ENCODE data around the gene ALKBH8.

The ALKBH8 gene, protein sequence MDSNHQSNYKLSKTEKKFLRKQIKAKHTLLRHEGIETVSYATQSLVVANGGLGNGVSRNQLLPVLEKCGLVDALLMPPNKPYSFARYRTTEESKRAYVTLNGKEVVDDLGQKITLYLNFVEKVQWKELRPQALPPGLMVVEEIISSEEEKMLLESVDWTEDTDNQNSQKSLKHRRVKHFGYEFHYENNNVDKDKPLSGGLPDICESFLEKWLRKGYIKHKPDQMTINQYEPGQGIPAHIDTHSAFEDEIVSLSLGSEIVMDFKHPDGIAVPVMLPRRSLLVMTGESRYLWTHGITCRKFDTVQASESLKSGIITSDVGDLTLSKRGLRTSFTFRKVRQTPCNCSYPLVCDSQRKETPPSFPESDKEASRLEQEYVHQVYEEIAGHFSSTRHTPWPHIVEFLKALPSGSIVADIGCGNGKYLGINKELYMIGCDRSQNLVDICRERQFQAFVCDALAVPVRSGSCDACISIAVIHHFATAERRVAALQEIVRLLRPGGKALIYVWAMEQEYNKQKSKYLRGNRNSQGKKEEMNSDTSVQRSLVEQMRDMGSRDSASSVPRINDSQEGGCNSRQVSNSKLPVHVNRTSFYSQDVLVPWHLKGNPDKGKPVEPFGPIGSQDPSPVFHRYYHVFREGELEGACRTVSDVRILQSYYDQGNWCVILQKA

DNA sequence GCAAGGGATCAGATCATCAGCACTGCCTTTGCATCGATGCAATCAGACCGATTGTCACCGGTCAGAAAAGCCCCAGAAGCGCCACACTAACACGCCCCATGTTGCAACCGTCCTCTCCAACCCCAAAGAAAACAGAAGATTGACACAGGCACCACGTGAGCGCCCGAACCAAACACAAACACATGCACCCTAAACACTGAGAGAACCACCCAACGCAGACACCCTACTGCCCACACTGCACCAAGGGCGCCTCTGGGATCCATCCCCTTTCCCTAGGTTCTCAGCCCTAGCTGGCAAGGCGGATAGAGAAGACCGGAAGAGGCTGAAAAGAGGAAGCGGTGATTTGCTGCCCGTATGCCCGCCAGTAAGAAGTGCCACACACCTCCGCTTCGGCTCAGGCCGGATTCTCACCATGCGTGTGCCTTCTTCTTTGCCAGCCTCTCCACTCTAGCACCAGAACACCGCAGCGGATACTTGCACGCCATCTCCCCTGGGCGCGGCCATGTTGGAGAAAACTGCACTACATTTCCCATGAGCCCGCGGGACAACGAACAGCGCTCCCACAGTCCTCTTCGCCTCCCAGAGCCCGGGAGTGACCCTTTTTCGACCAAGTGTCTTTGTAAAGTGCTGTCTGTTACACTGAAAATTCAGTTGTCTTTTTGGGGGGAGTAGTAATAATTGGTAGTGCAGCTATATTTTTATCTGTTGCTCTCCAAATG lies at the start of gene ALKBH8:
Gene ALKBH8 (minus strand): TSS at position 517 of the 719 bp plus-strand sequence. CDS start 4,842 bp downstream, outside the sequence.
- no peak for DNase-seq (ENCODE audit: low read depth)
- H3K4me3 ChIP-seq (ENCODE audit: low read depth, low read length): peak within 1 kb of the TSS; percentile 79

DNA sequence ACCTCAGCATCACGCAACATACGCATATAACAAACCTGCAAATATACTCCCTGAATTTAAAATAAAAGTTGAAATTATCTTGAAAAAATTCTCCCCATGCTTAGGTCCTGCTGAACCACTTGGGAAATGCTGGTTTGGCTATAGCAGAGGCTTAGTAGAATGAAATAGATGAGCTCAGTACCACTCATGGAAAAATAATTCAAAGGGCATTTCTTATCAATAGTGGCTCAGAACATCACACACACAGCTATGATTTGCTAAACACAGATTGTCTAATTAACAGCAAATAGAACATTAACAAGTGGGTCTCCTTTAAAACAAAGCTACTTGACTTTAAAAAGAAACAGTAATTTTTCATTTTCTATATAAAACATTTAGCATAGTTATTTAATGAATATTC lies 46.9 kb upstream of the ALKBH8 start:
- H3K4me3 ChIP-seq (ENCODE audit: low read depth, low read length): no peak overlapping the region
- DNase-seq (ENCODE audit: low read depth): no peak

DNA sequence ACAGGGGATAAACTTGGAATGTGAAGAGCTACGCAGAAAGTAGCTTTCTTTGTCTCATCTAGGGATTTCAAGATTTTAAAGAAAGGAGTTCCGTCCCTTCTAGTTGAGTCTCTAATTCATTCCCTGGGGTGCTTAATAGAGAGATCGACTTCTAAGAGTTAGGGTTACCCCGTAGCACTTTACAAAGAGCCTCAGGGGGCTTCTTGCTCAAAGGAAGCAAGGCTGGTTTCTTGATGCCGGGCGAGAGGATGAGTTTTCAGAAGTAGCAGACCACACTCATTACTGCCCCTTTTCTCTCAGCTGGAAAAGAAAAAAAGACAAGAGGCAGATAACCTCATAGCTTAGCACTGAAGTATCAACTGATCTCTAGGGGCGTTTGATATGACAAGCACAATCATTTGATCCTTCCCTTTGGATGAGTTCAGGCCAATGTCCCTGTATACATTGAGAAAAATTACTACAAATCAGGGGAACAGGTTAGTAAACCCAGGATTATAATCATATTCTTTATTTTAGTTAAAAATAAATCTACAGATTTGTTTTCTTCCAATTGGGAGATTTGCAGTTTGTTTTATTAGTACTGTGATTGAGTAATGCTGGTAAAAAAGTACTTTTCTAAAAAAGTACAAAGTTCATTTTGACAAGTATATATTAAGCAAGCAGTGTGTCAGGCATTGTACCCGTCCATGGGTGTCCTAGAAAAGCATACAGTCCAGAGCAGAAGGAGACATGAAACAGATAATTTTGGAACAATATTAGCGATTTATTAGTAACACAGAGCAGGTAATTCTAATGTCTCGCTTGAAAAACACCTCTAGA lies 44.1 kb upstream of the ALKBH8 start:
- no peak for DNase-seq (ENCODE audit: low read depth)
- H3K4me3 ChIP-seq (ENCODE audit: low read depth, low read length): no peak overlapping the region

DNA sequence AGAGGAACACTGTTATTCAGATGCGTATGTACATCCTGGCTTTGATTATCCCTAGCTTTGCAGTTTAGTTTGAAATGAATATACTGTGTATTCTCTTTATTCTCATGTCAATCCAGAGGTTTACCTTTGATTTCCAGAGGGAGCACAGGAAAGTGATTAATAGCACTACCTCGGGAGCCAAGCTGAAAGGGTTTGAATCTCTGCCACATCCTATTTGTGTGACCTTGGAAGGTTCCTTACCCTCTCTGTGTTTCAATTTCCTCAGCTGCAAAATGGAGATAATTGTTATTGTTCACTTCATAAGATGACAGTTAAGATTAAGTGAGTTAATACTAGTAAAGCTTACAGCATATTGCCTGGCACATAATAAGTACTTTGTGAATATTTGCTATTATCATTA lies 43.3 kb upstream of the ALKBH8 start:
- no peak overlapping the region for H3K4me3 ChIP-seq (ENCODE audit: low read depth, low read length)
- DNase-seq (ENCODE audit: low read depth): no peak

DNA sequence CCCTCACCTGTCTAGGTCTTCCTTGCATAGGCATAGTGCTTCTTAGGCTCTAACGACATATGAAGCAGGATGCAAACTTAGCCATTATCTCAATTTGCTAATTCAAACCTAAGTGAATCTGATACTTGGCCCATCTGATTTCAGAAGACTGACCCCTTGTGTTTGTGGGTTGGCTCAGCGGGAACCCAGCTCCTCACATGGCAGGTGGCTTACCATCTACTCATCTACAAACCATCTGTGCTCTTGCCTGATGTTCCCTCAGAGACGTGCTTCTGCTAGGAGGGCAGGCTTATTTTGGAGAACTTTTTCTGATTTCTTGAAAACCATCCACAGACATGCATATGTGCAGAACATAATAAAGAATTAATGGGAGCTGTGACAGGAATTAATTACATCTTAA lies 40.6 kb upstream of the ALKBH8 start:
- no peak overlapping the region for H3K4me3 ChIP-seq (ENCODE audit: low read depth, low read length)
- DNase-seq (ENCODE audit: low read depth): no peak

DNA sequence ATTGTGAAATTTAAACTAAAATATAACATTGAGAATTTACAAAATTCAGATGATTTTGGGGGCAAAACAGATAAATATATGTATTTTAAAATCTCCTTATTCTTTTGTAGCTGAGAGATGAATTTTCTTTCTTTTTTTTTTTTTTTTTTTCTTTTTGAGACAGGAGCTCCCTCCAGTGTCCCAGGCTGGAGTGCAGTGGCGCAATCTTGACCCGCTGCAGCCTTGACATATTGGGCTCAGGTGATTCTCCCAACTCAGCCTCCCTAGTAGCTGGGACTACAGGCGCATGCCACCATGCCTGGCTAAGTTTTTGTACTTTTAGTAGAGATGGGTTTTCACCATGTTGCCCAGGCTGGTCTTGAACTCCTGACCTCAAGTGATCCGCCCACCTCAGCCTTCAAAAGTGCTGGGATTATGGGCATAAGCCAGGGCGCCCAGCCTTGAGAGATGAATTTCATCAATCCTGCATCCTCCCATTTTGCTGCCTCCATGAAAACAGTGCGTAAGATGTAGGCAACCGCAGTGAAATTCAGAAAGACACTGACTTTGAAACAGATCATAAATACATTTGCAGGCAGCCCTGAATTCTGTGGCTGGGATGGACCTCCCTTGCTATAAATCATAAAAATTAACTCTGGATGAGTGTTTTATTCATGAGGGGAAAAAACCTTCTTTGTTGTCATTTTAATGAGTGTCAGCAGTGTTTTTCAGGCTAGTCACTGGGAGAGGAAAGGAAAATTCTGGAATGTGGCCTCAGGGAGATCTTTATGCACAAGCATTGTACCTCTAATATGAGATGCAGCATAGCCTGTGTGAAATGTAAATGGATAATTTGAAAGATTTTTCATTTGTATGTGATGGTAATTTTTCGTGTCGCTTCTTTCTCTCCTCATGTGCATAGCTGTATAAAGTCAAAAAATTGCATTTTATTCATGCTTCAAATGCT lies 39.8 kb upstream of the ALKBH8 start:
- no peak overlapping the region for H3K4me3 ChIP-seq (ENCODE audit: low read depth, low read length)
- no peak for DNase-seq (ENCODE audit: low read depth)

DNA sequence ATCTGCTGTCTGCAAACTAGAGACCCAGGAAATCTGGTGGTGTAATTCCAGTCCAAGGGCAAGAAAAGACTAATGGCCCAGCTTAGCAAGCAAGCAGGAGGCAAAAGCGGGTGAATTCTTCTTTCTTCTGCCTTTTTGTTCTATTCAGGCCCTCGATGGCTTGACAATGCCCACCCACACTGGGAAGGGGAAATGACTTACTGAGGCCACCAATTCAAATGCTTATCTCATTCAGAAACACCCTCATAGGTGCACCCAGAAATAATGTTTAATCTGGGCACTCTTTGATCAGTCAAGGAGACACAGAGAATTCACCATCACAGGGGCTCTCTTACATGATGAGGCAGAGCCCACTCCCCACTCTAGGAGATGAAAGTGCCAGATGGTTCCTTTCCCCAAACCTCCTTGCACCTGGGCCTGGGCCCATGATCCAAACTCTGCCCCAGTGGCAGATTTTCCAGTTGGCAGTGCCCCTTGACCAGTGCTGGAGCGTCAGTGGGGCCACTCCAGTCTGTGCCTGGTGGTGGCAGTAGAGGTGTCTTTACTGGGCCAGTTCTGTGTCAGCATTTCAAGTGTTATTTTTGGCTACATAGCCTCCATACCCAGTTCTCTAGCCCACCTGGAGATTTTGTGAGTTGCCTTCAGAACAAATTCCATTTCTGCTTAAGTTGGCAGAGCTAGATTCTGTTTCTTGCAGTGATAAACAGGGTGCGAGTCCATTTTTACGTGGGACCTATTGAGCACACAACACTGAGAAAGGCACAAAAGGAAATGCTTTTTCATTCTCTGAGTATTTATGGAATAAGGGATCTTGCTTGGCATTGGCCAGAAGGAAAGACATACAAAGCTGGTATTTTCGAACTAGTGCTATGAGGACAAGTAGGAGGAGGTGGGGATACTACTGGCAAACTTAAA lies 32.9 kb upstream of the ALKBH8 start:
- no peak overlapping the region for H3K4me3 ChIP-seq (ENCODE audit: low read depth, low read length)
- no peak for DNase-seq (ENCODE audit: low read depth)

DNA sequence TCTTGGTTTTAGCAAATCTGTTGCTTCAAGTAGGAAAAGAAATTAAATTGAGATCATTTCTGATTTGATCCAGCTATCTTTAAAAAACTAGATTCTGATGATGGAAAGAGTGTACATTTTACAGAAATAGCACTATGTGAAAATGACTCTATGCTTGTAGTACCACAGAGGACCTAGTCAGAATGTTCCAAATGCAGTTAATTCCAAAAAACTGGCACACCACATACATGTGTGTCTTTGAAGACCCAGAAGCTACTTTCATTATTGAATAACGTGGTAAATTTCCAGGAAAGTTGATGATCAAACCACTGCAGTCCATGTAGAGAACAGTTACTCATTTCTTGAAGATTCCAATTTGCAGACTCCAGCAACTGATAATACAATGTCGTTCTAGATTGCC lies 29.2 kb upstream of the ALKBH8 start:
- no peak for DNase-seq (ENCODE audit: low read depth)
- H3K4me3 ChIP-seq (ENCODE audit: low read depth, low read length): no peak overlapping the region

DNA sequence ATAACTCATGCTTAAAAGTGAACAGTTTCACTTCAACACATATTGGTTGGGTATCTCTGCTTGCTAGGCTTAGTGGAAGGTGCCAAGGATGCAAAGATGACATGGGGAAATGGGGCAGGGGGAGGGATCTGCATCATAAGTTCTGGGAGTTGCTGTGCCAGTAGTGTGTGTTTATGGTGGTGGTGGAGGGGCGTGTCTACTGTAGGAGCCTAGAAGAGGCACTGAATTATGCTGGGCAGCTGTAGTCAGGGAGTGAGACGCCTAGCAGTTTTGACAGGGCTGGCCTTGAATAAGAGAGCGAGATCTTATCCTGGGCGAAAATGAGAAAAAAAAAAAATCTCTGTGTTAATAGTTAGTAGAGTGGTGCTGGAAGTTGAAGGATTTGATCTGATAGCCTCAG lies 28.4 kb upstream of the ALKBH8 start:
- DNase-seq (ENCODE audit: low read depth): no peak
- no peak overlapping the region for H3K4me3 ChIP-seq (ENCODE audit: low read depth, low read length)

DNA sequence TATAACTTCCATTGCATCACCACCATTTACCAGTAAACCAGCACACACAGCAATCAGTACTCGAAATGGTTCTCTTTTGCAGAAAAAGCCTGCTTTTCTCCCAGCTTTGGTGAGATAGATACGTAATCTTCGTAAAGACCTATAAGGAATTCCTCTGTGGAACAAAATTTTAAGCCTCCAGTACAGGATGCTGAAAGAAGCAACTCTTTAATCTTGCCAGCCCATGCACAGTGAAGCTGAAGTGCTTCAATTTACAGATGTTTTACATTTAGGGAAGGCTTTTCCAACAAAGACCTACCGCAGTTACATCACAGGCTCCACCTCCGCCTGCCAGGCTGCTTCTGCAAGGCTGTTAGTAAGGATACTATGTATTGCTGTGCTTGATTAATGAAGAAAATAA lies 27.3 kb upstream of the ALKBH8 start:
- no peak overlapping the region for H3K4me3 ChIP-seq (ENCODE audit: low read depth, low read length)
- DNase-seq (ENCODE audit: low read depth): no peak

DNA sequence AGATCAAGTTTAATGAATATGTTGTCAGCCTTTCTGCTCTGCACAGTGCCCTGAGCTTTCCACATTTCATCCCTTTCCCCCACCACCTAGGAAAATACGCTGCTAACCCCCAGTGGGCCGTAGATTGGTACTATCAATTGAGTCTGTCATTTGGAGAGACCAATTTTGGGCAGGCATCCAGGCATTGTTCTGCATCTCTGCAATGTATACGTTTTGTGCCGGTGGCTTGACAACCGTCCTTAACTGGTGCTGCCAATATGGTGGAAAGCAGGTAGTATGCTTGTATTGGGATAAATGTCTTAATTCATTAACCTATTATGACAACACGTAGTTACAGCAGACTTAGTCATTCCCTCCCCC lies 26.7 kb upstream of the ALKBH8 start:
- H3K4me3 ChIP-seq (ENCODE audit: low read depth, low read length): peak overlapping the region; percentile 72

DNA sequence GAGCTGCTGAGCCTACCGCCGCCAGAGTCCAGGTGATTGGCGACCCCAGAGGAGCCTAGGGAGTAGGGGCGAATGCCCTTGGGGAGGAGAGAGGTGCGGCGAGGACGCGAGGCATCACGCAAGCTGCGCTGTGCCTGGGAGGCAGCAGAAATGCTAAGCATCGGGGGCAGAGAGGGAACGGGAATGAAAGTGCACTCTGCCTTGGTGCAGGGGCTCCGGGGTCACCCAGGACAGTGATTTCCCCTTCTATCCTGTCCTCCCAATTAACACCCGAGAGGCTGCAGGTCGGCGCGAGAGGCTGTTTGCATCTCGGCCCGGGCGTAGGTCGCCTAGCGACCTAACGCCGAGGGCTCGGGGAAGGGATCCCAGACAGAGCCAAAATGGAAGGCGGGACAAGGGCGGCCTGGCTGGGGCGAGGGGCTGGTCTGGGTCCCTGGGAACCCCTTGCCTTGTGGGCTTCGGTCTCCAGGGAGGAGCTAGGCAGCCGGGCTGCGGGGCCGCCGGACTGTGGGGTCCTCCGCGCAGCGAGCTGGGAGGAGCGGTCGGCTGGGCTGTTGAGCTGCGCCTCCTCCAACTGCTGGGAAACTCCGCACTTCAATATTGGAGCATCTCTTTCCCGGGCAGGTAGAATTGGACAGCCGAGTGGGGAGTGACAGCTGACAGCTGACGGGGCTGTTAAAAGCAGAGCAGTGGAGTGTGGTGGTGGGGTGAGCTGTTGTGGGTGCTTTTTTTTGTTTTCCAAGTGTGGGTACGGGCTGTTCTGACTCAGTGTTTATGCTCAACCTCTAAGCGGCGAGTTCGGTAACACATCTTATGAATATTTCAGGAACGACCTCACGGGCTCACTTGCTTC lies 26.1 kb upstream of the ALKBH8 start:
- peak overlapping the region; percentile 72 for H3K4me3 ChIP-seq (ENCODE audit: low read depth, low read length)
- DNase-seq (ENCODE audit: low read depth): no peak

More for the DNA sequence above, 26.7 kb upstream of the ALKBH8 start:
- no peak for DNase-seq (ENCODE audit: low read depth)

DNA sequence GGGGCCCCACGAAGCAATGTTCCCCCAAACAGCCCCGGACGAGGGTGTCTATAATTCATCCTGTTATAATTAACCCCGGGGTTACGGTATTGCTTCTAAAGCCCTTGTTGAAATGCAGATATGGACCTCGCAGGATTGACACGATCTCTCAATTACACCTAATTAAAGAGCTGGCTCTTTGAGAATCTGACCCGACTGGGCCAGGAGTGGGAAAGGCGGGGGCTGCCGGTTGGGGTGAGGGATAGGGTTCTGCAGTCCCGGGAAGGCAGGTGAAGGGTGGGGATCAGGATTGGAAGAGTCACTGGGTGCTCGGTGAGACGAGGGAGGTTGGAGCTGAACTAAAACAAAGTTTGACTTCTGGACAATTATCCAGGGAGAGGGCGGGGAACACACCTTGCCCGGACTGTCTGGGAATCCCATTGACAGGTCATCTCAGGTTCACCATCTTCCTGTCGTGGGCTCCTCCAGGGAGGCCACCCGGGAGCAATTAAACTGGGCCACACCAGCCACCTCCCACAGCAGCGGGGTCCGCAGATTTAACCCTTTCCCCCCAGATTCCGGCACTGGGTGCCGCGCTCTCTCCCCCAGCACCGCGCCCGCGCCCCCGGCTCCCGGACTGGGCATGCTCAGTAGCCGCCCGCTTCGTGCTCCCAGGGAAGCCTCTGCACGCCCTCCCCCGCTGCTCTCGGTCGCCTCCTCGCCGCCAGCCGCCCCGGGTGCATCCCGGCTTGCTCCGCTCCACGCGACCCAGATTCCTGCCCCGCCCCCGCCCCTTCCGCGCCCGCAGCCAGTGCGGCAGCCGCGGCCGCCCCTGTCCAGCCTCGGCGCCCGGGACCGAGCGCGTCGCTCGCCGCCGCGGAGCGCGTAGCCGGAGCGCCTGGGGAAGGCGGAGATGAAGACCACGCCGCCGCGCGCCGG lies 25.2 kb upstream of the ALKBH8 start, which contains the start of gene ELMOD1:
Gene ELMOD1 (plus strand): TSS at position 688 of the 918 bp plus-strand sequence. CDS start 27,043 bp downstream, outside the sequence.
- H3K4me3 ChIP-seq (ENCODE audit: low read depth, low read length): peak within 1 kb of the TSS; percentile 72
- DNase-seq (ENCODE audit: low read depth): no peak

DNA sequence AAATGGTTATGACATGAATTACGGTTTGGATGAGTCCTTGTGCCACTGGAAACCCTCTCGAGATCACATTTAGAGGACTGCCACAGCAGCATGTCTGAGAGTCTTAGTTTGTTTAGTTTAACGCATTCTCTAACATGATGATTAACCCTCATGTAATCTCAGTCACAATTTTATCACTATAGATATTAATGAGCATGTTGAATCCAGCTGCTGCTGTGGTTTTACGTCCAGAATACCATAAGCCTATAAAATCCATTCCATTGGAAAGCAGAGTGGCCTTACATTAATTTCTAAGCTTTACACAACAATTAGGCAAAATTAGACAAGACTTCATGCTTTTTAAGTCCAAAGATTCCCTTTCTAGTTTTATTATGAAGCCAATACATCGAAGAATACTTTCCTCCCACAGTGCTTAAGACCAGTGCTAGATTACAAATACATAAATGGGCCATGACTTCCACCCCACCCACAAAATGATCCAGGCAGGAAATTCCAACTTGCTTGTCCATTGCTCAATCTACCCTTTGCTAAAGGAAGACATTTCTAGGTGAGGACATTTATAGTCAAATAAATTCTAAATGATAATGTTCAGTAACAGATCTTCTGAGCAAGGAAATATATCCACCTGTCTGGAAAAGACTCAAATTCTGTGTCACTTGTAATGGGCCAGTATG lies 21.9 kb upstream of the ALKBH8 start:
- H3K4me3 ChIP-seq (ENCODE audit: low read depth, low read length): no peak overlapping the region
- DNase-seq (ENCODE audit: low read depth): no peak

DNA sequence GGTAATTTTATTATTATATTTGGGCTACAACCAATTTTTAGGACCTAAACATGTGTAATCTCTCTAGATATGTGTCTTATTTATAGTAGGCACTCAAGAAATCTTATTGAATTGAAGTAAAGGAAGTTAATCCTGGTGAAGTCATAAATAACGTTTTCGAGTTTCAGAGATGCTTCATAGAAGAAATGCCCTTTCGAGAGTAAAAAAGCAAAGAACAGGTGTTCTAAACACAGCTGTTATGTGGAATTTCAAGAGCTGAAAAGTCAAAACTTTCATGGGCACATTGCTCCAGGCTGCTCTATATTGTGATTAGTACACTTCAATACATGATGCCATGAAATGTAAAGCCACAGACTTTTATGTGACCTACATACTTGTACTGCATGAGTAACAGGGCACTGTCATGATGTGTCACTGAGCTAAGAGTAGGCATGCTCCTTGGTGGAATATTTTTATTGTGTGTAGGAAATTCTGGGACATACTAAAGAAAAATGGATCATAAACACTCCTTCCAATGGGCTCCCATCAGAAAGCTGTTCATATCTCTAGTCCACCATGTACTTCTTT lies 18.2 kb upstream of the ALKBH8 start:
- H3K4me3 ChIP-seq (ENCODE audit: low read depth, low read length): no peak overlapping the region
- DNase-seq (ENCODE audit: low read depth): no peak
